Left colon (tissue), 2 donors: ENCODE measurements around the gene MTHFD1L. TPM values are rescaled to one million over a fixed set of nuclear protein-coding genes. Genes with fewer than 3 reads are reported as not detected.
A peak's percentile ranks its signal among the peaks of the same experiment; 100 is the strongest.
"Not testable (repeated sequence)": the region's sequence is repeated elsewhere in the genome, so short reads cannot be mapped to it uniquely, and the experiment has no call there.

Source experiments
- ATAC-seq: fragments of 200-7000 bp; cut with Tn5 transposase; one replicate; pipeline ENCODE4 v1.9.1; 2020; ENCODE audit warnings: mild to moderate bottlenecking, moderate library complexity
- DNase-seq, 2 donors: peaks; one replicate each; pipeline ENCODE4 v3.0.0-alpha.2; 2020
- intact Hi-C, 2 donors: fragments of 100-400 bp; cut with DNase I in 1 of 2; cut with micrococcal nuclease in 1 of 2; formaldehyde crosslinking; loops; one replicate each; pipeline versions ENCODE4 v1.11.2 to v1.14.0; 2022; cut with DNase I, micrococcal nuclease
- total RNA-seq, 2 donors: library from RNA; stranded (reverse); fragmentation: NEBNext Ultra II Directional; extraction: Animal tissue kit (Norgen Biotek cat#: 25700); gene quantifications; one replicate each; pipeline ENCODE4 v1.2.1, GENCODE V29; 2021
- donor health status: DM: no; HTN: no; CAD: no.
- donor health status: DM: yes; HTN: yes; CAD: no.

Gene MTHFD1L
- total RNA-seq, 2 donors from 2014 or later: 5.1 to 10.9 TPM

GRCh38 chr6:151023342-151023741, 157.8 kb downstream of the MTHFD1L start:
- intact Hi-C loops: no loop called here
- ATAC-seq (no peak), DNase-seq (no peak)

DNA sequence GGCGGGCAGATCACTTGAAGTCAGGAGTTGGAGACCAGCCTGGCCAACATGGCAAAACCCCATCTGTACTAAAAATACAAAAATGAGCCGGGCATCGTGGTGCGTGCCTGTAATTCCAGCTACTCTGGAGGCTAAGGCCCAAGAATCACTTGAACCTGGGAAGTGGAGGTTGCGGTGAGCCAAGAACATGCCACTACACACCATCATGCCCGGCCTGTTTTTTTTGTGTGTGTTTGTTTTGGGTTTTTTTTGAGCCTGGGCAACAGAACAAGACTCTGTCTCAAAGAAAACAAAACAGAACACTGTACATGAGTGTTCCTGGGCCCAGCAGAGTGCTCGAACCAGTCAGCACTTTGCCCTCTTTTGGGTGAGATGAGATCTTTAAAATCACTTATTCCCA, 159.1 kb downstream of the MTHFD1L start:
- intact Hi-C loops: no loop called here
- ATAC-seq (no peak), DNase-seq (no peak)

DNA sequence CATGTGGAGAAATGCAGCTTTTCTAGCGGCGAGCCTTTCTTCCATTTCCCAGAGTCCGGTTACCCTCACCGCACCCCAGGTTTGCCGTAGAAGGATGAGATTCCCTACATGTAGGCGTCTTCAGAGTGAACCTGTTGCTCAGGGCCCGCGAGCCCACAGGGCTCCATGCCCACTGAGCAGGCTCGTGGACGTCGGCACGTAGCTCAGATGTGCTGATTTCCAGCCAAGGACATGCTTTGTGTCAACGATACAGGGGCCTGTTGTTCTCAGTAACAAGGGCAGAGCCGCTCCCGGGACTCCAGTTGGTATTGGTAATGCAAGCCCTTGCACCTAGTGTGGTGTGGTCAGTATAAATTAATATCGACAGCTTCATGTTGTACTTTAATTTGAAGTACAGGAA, 159.6 kb downstream of the MTHFD1L start:
- DNase-seq: peak in 1 of 2 donors; percentile 53
- intact Hi-C loops: no loop called here
- no peak for ATAC-seq

DNA sequence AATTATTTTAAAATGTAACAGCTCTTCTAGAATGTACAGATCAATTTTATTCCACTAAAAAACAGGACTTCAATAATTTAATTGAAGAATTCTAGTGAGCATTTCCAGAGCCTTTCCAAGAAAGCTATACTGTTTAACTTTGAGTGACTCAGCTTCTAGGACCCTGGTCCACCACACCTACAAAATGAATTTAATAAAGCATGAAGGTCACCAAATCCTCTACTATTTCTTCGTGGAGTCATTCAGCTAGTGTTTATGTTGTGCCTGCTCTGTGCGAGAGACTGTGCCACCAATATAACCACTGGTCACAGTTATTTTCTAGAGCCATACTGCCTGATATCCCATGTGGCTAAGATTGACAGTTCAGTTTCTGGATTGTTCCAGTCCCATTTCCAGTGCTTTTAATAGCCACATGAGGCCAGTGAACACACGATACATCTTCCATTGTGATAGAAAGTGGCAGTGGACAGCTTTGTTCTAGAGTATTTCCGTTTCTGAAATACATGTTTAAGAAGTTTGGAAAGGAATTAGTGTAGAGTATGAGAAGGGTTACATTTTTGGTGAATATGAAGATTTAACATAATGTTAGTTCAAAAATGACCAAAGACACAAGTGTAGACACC, 160.7 kb downstream of the MTHFD1L start:
- intact Hi-C loops: no loop called here
- DNase-seq: no peak
- ATAC-seq: no peak

DNA sequence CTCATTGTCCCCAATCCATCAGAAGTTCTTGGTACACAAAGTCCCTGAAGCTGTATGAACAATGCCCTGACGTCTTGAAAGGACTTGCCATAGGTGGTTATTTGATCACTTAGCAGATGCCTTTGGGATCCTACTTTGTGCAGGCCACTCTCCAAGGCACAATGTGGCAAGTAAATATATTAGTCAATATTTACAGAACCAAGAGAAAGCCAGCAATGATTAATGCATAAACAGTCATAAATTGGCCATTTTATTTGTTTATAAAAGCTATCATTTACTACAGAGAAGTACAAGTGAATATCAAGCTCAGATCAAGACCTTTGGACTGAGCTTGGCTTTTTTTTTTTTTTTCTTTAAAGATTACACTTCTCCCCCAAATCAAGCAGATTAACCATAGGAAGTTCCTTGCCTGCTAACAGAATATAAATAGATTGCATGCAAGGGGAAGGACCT, 161.8 kb downstream of the MTHFD1L start:
- DNase-seq (no peak), ATAC-seq (peak; percentile 58)
- intact Hi-C loops: no loop called here

DNA sequence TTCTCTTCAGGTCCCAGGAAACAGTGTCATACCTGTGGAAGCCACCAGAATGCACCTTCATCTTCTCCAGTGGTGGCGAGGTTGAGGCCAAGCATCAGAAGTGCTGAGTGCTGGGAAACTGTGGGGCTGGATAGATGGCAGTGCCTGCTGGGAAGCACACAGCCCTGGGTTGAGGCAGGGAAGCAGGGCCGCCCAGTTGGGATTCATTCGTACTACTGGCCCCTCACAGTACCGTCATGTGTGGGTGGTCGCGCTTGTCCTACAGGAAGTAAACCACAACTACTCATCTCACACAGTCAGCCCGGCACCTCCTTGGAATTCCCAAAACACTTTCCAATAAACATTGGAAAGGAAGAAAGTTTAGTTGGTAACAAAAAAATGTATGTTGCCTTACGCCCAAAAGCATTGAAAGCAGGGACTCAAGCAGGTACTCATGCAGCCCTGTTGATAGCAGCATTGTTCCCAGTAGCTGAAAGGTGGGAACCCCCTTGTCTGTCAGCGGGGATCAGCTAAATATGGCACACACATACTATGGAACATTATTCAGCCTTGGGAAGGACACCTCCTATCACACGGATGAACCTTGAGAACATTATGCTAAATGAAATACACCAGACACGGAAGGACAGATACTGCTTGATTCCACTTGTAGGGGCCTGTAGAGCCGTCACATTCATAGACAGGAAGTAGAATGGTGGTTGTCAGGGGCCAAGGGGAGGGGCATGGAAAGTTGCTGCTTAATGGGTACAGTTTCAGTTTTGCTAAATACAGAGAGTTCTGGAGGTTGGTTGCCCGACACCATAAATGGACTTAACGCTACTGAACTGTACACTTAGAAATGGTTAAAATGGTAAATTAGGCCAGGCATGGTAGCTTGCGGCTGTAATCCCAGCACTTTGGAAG, 162.7 kb downstream of the MTHFD1L start:
- intact Hi-C loops: no loop called here
- no peak for ATAC-seq
- no peak for DNase-seq

DNA sequence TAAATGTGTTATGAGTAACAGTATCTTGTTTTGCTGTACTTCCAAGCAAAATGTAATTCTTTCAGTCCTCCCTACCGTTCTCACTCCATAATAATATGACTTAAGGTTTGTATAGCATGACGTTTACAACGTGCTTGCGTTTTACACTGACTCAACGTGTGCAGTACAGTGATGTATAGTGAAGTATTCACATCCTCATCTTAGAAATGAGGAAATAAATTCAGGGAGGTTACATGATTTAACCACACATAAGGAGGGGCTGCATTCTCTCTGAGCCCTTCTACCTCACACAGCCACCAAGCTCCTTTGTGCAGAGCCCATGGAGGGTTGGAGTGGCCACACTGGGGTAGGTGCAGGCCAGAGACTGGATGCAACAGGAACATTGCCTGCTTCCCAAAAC, 164.5 kb downstream of the MTHFD1L start:
- DNase-seq: no peak
- intact Hi-C loops: no loop called here
- no peak for ATAC-seq

DNA sequence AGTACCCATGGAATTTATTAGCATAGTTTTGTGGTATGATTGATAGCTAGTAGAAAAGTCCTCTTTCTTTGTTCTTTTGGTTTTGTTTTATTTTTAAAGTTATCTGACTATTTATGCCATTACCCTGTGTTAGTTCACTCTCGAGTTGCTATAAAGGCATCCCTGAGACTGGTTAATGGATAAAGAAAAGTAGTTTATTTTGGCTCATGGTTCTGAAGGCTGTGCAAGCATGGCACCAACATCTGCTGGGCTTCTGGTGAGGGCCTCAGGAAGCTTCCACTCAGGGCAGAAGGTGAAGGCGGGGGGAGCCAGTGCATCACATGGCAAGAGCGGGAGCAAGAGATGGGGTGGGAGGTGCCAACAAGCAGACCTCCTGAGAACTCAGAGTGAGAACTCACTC, 166.5 kb downstream of the MTHFD1L start:
- intact Hi-C loops: no loop called here
- ATAC-seq: no peak

DNA sequence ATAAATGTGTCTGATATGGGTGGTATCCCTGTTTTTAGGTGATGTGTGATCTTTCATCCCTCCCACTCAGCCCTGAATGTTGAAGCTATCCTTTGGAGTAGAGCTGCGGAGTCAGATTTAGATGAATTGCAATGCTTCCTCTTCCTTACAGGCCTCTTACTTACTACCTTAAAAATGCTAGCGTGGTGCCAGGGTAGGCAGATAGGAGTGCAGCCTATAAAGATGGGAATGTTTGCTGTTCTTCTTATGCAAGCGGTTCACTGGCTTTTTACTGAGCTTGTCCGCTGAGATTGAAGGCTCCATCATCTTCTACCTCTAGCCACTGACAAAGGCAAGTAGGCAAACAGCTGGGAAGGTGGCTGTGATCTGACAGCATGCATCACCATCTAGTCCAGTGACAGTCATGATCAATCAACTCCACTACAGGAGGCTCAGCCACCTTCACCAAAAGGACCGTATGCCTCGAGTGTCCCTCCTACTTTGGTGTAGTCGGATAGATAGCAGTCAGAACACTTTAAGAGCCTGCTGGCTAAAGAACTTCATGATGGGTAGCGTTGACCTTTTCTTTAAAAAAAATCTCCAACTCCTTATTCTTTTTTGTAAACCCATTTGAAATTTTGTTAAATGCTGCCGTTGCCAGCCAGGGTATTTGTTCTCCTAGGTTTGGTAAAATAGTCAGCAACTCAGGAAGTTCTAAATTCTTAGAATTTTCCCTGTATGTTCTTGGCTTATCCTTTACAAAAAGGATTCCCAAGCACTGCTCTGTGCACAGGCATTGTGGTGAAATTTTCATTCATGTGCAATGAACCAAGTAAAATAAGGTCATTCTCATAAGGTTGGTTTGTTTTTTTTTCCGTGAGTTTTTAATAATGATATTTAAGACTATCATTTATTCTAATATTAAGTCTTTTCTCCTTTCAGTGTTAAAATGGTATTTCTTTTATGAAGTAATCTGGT, 169.6 kb downstream of the MTHFD1L start:
- intact Hi-C loops: no loop called here
- ATAC-seq: no peak

More for the DNA sequence above, 166.5 kb downstream of the MTHFD1L start:
- DNase-seq: no peak

GRCh38 chr6:151036211-151036721, 170.8 kb downstream of the MTHFD1L start:
- ATAC-seq, DNase-seq, intact Hi-C loops: not testable (repeated sequence)

More for the DNA sequence above, 169.6 kb downstream of the MTHFD1L start:
- no peak for DNase-seq

DNA sequence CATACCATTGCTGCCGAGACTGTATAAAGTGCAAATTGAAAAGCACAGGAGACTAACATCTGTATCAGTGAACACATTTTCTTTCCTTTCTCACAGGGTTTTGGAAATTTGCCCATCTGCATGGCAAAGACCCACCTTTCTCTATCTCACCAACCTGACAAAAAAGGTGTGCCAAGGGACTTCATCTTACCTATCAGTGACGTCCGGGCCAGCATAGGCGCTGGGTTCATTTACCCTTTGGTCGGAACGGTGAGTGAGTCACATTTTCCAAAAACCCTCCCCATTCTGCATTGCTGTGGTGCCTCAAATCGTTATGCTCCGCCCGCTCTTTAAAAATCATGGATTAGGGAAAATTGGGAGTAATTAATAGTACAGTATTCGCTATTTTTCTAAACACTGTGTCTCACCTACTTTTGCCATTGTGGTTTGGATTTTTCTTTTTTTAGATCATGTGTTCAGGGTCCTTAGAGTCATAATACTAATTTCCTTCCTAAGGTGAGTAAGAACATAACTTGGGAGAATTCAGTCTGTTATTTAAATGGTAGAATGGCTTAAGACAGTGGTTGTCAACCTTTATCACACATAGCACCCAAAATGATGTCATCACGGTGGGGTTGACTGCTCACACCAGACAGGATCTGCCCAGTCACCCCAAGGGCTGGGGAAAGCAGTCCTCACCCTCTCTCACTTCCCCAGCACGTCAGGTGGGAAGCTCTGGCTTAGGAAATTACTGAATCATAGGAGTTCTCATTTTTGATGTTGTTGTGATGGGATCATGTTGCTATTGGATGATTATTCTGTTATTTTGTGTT, 171.6 kb downstream of the MTHFD1L start:
- DNase-seq: no peak
- intact Hi-C loops: no loop called here

DNA sequence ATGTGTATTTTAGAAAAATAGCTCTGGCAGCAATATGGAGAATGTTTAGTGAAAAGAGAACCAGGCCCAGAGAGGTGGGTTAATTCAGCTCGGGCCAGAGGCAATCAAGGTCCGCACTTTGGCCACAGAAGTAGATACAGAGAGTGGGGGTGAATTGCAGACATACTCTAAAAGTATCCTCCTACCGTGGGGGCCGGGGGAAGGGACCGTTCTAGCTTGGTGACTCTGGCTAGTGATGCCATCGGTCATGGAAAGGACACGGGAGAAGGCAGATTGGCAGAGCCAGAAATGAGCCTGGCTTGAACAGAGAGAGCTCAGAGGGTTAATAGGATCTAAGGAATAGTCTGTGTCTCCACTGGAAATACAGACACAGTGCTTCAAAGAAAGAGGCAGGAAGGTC, 173.1 kb downstream of the MTHFD1L start:
- DNase-seq (no peak), ATAC-seq (no peak)
- intact Hi-C loops: no loop called here

More for the DNA sequence above, 171.6 kb downstream of the MTHFD1L start:
- no peak for ATAC-seq

- peak; percentile 32 to 58 for DNase-seq
- intact Hi-C loops: not testable (repeated sequence)
- ATAC-seq: peak; percentile 72
These were observed 175.5 kb downstream of the MTHFD1L start for GRCh38 chr6:151040888-151041521.

DNA sequence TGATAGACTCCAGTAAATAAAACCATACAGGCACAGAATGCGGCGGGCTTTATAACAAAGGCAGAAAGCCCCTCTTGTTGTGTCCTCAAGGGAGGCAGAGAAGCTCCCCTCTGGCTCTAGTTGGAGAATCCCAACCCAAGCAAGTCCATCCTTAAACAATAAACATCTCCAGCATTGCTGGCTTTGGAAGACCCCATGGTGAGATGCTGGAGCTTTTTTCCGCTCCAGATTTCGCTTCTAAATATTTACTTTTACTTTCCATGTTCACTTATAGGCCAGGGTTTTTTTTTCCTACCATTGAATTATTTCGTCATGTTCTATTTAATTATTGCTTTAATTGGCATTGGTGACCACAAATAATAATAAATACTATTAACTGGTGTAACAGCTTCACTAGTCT, 176.2 kb downstream of the MTHFD1L start:
- intact Hi-C loops: no loop called here
- no peak for ATAC-seq
- no peak for DNase-seq

DNA sequence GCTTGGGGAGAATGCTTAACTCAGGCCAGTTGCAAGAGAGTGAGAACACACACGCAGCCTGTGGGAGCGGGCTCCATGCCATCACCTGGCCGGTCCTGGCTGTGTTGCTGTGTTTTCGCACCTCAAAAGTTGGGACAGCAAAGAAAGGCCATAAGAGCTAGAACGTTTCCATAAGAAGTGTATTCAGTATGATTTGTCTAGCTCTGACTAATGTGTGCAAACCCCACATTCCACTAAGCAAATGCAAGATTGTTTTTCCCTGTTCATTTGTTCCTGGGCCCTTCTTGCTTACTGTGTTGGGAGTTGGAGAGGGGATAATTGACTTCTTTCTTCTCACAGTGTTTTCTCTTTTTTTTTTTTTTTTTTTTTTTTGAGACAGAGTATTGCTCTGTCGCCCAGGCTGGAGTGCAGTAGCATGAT, 177.4 kb downstream of the MTHFD1L start:
- intact Hi-C loops, ATAC-seq, DNase-seq: not testable (repeated sequence)

GRCh38 chr6:151043944-151044343, 178.4 kb downstream of the MTHFD1L start:
- intact Hi-C loops: no loop called here
- DNase-seq: no peak
- no peak for ATAC-seq
